Measurements from ENCODE around the gene MGAT2.

GRCh38 chr14:49581209-49582112 is 39.1 kb upstream of the MGAT2 start:
- TF ChIP-seq SIN3A (IDR thresholded peaks at IDR 0.05; ENCODE audit: low read depth), result no peak
- no peak for TF ChIP-seq CTCF (IDR thresholded peaks at IDR 0.05 in 2 of 3, conservative IDR thresholded peaks at IDR 0.05 in 1 of 3; ENCODE audit: borderline replicate concordance in 1 of 3, insufficient read depth in 1 of 3, low read depth in 2 of 3, low read length in 2 of 3)
- no peak for TF ChIP-seq EZH2phosphoT487 (IDR thresholded peaks at IDR 0.05; ENCODE audit: borderline replicate concordance)
